Hepatocyte (in vitro differentiated cells): ENCODE results near the gene ARFIP1. TPM values are rescaled to one million over a fixed set of nuclear protein-coding genes. Genes with fewer than 3 reads are reported as not detected.

Source experiments
- DNase-seq: peaks from one replicate; pipeline ENCODE4 v3.0.0-alpha.2; 2016; ENCODE audit warnings: low spot score
- H2AFZ ChIP-seq: fragments of 200-600 bp; sonication (generic); 2 replicates; pipeline ENCODE4 v1.6.0; 2016; ENCODE audit warnings: antibody characterized with exemption, mild to moderate bottlenecking
- H3K27ac ChIP-seq: fragments of 200-600 bp; sonication (generic); 2 replicates; pipeline ENCODE4 v1.5.1; 2016; ENCODE audit warnings: mild to moderate bottlenecking
- H3K27me3 ChIP-seq: fragments of 200-600 bp; sonication (generic); 2 replicates; pipeline ENCODE4 v1.6.1; 2016
- H3K36me3 ChIP-seq: fragments of 200-600 bp; sonication (generic); replicated peaks from 2 replicates; pipeline ENCODE4 v1.5.1; 2016; ENCODE audit warnings: low read depth; ENCODE audit not compliant: insufficient read depth
- H3K4me1 ChIP-seq: fragments of 200-600 bp; sonication (generic); 2 replicates; pipeline ENCODE4 v1.5.1; 2016; ENCODE audit warnings: mild to moderate bottlenecking, moderate library complexity; ENCODE audit not compliant: insufficient read depth
- H3K4me2 ChIP-seq: fragments of 200-600 bp; sonication (generic); 2 replicates; pipeline ENCODE4 v1.6.0; 2016
- H3K4me3 ChIP-seq: fragments of 200-600 bp; sonication (generic); 2 replicates; pipeline ENCODE4 v1.5.1; 2016; ENCODE audit warnings: mild to moderate bottlenecking
- H3K79me2 ChIP-seq: fragments of 200-600 bp; sonication (generic); 2 replicates; pipeline ENCODE4 v1.6.0; 2017; ENCODE audit warnings: mild to moderate bottlenecking
- H3K9me2 ChIP-seq: fragments of 200-600 bp; sonication (generic); replicated peaks from 2 replicates; pipeline ENCODE4 v1.6.0; 2017; ENCODE audit warnings: mild to moderate bottlenecking; ENCODE audit not compliant: insufficient read depth
- H3K9me3 ChIP-seq: fragments of 200-600 bp; sonication (generic); 2 replicates; pipeline ENCODE4 v1.5.1; 2016; ENCODE audit warnings: low read depth, mild to moderate bottlenecking
- H4K20me1 ChIP-seq: fragments of 200-600 bp; sonication (generic); 2 replicates; pipeline ENCODE4 v1.6.0; 2016; ENCODE audit warnings: mild to moderate bottlenecking; ENCODE audit not compliant: insufficient read depth, poor library complexity, severe bottlenecking
- CTCF ChIP-seq: fragments of 200-600 bp; sonication (generic); IDR thresholded peaks from 2 replicates; pipeline ENCODE4 v1.5.1; 2016; ENCODE audit warnings: antibody characterized with exemption, mild to moderate bottlenecking; ENCODE audit not compliant: poor library complexity
- EZH2 ChIP-seq: fragments of 200-600 bp; sonication (generic); IDR thresholded peaks from 2 replicates; pipeline ENCODE4 v1.6.1; 2016; ENCODE audit warnings: antibody characterized with exemption, mild to moderate bottlenecking, borderline replicate concordance
- EZH2phosphoT487 ChIP-seq: fragments of 200-600 bp; sonication (generic); IDR thresholded peaks from one replicate; pipeline ENCODE4 v1.6.1; 2018; ENCODE audit warnings: antibody characterized with exemption, mild to moderate bottlenecking, low read depth, moderate library complexity; ENCODE audit not compliant: unreplicated experiment, severe bottlenecking
- WGBS: methylation state at CpG from one replicate; pipeline ENCODE4 v1.1.6; 2016; ENCODE audit warnings: low lambda C conversion rate; ENCODE audit errors: missing lambda C conversion rate; 5-methylcytosine and 5-hydroxymethylcytosine counted together
- polyA plus RNA-seq: library from polyadenylated mRNA; unstranded; fragments of >200 nt; fragmentation: Nextera tagmentation; extraction: Ambion mirVana; gene quantifications from 2 replicates; pipeline ENCODE4 v1.2.1, GENCODE V29; 2016
- total RNA-seq: library from RNA; depleted of rRNA; stranded (reverse); fragments of >200 nt; gene quantifications from 2 replicates; pipeline ENCODE4 v1.2.3, GENCODE V29; 2014

Gene ARFIP1
- total and polyA plus RNA-seq, 2 experiments from 2014 or later, result 21.7 to 39.1 TPM

GRCh38 chr4:152776352-152776751 is 3.4 kb upstream of the ARFIP1 start:
- DNase-seq, result no peak
- Histone ChIP-seq H3K4me3 (no peak overlapping the region), H3K9me2 (no peaks in the 10 kb centered on the region), H3K27ac (no peak overlapping the region), H3K36me3 (no peaks in the 10 kb centered on the region), H4K20me1 (no peaks in the 10 kb centered on the region), H3K27me3 (no peaks in the 10 kb centered on the region), H3K9me3 (no peaks in the 10 kb centered on the region), H2AFZ (no peak overlapping the region), H3K79me2 (peaks cover 22% of the 10 kb centered on the region), H3K4me1 (no peaks in the 10 kb centered on the region), H3K4me2 (no peak overlapping the region)
- TF ChIP-seq EZH2 (no peak), CTCF (no peak), EZH2phosphoT487 (no peak)

GRCh38 chr4:152777488-152777887 is 2.3 kb upstream of the ARFIP1 start:
- TF ChIP-seq CTCF, result no peak
- TF ChIP-seq EZH2phosphoT487, result no peak
- no peak for TF ChIP-seq EZH2

GRCh38 chr4:152778656-152779512 is 870 bp upstream of the ARFIP1 start:
- peak; percentile 28 for DNase-seq
- H3K27ac ChIP-seq, result peak overlapping the region; percentile 85

More at GRCh38 chr4:152777488-152777887, 2.3 kb upstream of the ARFIP1 start:
- no peak for DNase-seq
- Histone ChIP-seq H3K36me3 (no peaks in the 10 kb centered on the region), H3K79me2 (peaks cover 34% of the 10 kb centered on the region), H2AFZ (no peak overlapping the region), H3K9me2 (no peaks in the 10 kb centered on the region), H4K20me1 (no peaks in the 10 kb centered on the region), H3K9me3 (no peaks in the 10 kb centered on the region), H3K4me1 (no peaks in the 10 kb centered on the region), H3K4me2 (no peak overlapping the region), H3K4me3 (no peak overlapping the region), H3K27ac (no peak overlapping the region), H3K27me3 (no peaks in the 10 kb centered on the region)
- 100% methylated on average over 1 of the region's 1 CpG for WGBS

More at GRCh38 chr4:152778656-152779512, 870 bp upstream of the ARFIP1 start:
- H3K4me1 ChIP-seq, result no peaks in the 10 kb centered on the region
- peak overlapping the region; percentile 85 for H3K4me2 ChIP-seq
- peak overlapping the region; percentile 83 for H2AFZ ChIP-seq
- no peaks in the 10 kb centered on the region for H3K9me2 ChIP-seq
- no peaks in the 10 kb centered on the region for H3K36me3 ChIP-seq
- H4K20me1 ChIP-seq, result peaks cover 7% of the 10 kb centered on the region
- no peaks in the 10 kb centered on the region for H3K27me3 ChIP-seq
- peaks cover 48% of the 10 kb centered on the region for H3K79me2 ChIP-seq
- no peaks in the 10 kb centered on the region for H3K9me3 ChIP-seq
- TF ChIP-seq EZH2 (no peak), CTCF (no peak), EZH2phosphoT487 (no peak)
- peak overlapping the region; percentile 71 for H3K4me3 ChIP-seq
- WGBS, result 3% methylated on average over 29 of the region's 30 CpGs
